ENCODE results near the gene SPATA6.
"Not testable (repeated sequence)": the region's sequence is repeated elsewhere in the genome, so short reads cannot be mapped to it uniquely, and the experiment has no call there.

Gene SPATA6

GRCh38 chr1:48435312-48436002, 36.5 kb downstream of the SPATA6 start:
- not testable (repeated sequence) for H3K36me3 Mint-ChIP-seq (ENCODE audit: low read depth); H3K4me3 Mint-ChIP-seq; H3K9me3 Mint-ChIP-seq; H3K27me3 Mint-ChIP-seq (ENCODE audit: low read depth); DNase-seq (ENCODE audit: low spot score); H3K27ac Mint-ChIP-seq; H3K4me1 Mint-ChIP-seq (ENCODE audit: low read depth)

- no peaks in the 10 kb centered on the region for H3K9me3 Mint-ChIP-seq
- H3K4me3 Mint-ChIP-seq: no peak overlapping the region
- H3K4me1 Mint-ChIP-seq (ENCODE audit: low read depth): no peaks in the 10 kb centered on the region
- H3K36me3 Mint-ChIP-seq (ENCODE audit: low read depth): no peaks in the 10 kb centered on the region
- no peak for DNase-seq (ENCODE audit: low spot score)
- no peaks in the 10 kb centered on the region for H3K27me3 Mint-ChIP-seq (ENCODE audit: low read depth)
- H3K27ac Mint-ChIP-seq: no peak overlapping the region
Measured at GRCh38 chr1:48430832-48431231, 41.2 kb downstream of the SPATA6 start.

- H3K4me1 Mint-ChIP-seq (ENCODE audit: low read depth): no peaks in the 10 kb centered on the region
- no peaks in the 10 kb centered on the region for H3K9me3 Mint-ChIP-seq
- H3K36me3 Mint-ChIP-seq (ENCODE audit: low read depth): no peaks in the 10 kb centered on the region
- H3K27me3 Mint-ChIP-seq (ENCODE audit: low read depth): no peaks in the 10 kb centered on the region
- H3K27ac Mint-ChIP-seq: no peak overlapping the region
- no peak overlapping the region for H3K4me3 Mint-ChIP-seq
- DNase-seq (ENCODE audit: low spot score): no peak
Measured at GRCh38 chr1:48422009-48422408, 50.0 kb downstream of the SPATA6 start.

- Mint-ChIP-seq H3K36me3 (ENCODE audit: low read depth) (no peaks in the 10 kb centered on the region), H3K4me3 (no peak overlapping the region), H3K4me1 (ENCODE audit: low read depth) (no peaks in the 10 kb centered on the region), H3K27me3 (ENCODE audit: low read depth) (no peaks in the 10 kb centered on the region), H3K9me3 (no peaks in the 10 kb centered on the region), H3K27ac (no peak overlapping the region)
- DNase-seq (ENCODE audit: low spot score): no peak
Measured at GRCh38 chr1:48418742-48419141, 53.3 kb downstream of the SPATA6 start.

GRCh38 chr1:48415050-48415449, 57.0 kb downstream of the SPATA6 start:
- no peak overlapping the region for H3K4me3 Mint-ChIP-seq
- no peaks in the 10 kb centered on the region for H3K27me3 Mint-ChIP-seq (ENCODE audit: low read depth)
- H3K4me1 Mint-ChIP-seq (ENCODE audit: low read depth): no peaks in the 10 kb centered on the region
- no peaks in the 10 kb centered on the region for H3K36me3 Mint-ChIP-seq (ENCODE audit: low read depth)
- no peak overlapping the region for H3K27ac Mint-ChIP-seq
- no peaks in the 10 kb centered on the region for H3K9me3 Mint-ChIP-seq
- DNase-seq (ENCODE audit: low spot score): no peak

GRCh38 chr1:48414264-48414663, 57.7 kb downstream of the SPATA6 start:
- Mint-ChIP-seq H3K36me3 (ENCODE audit: low read depth) (no peaks in the 10 kb centered on the region), H3K9me3 (no peaks in the 10 kb centered on the region), H3K4me3 (no peak overlapping the region), H3K27me3 (ENCODE audit: low read depth) (no peaks in the 10 kb centered on the region), H3K27ac (no peak overlapping the region), H3K4me1 (ENCODE audit: low read depth) (no peaks in the 10 kb centered on the region)
- no peak for DNase-seq (ENCODE audit: low spot score)

- H3K27me3 Mint-ChIP-seq (ENCODE audit: low read depth): no peaks in the 10 kb centered on the region
- no peaks in the 10 kb centered on the region for H3K4me1 Mint-ChIP-seq (ENCODE audit: low read depth)
- H3K36me3 Mint-ChIP-seq (ENCODE audit: low read depth): no peaks in the 10 kb centered on the region
- H3K9me3 Mint-ChIP-seq: no peaks in the 10 kb centered on the region
- DNase-seq (ENCODE audit: low spot score): no peak
- no peak overlapping the region for H3K4me3 Mint-ChIP-seq
- H3K27ac Mint-ChIP-seq: no peak overlapping the region
Measured at GRCh38 chr1:48405940-48406339, 66.1 kb downstream of the SPATA6 start.

- Mint-ChIP-seq H3K36me3 (ENCODE audit: low read depth) (no peaks in the 10 kb centered on the region), H3K4me1 (ENCODE audit: low read depth) (no peaks in the 10 kb centered on the region), H3K9me3 (no peaks in the 10 kb centered on the region), H3K27ac (no peak overlapping the region), H3K4me3 (no peak overlapping the region), H3K27me3 (ENCODE audit: low read depth) (no peaks in the 10 kb centered on the region)
- DNase-seq (ENCODE audit: low spot score): no peak
Measured at GRCh38 chr1:48405400-48405799, 66.6 kb downstream of the SPATA6 start.

GRCh38 chr1:48402599-48402998, 69.4 kb downstream of the SPATA6 start:
- Mint-ChIP-seq H3K4me3 (no peak overlapping the region), H3K36me3 (ENCODE audit: low read depth) (no peaks in the 10 kb centered on the region), H3K27me3 (ENCODE audit: low read depth) (no peaks in the 10 kb centered on the region), H3K9me3 (no peaks in the 10 kb centered on the region), H3K4me1 (ENCODE audit: low read depth) (no peaks in the 10 kb centered on the region), H3K27ac (no peak overlapping the region)
- no peak for DNase-seq (ENCODE audit: low spot score)

GRCh38 chr1:48396208-48396607, 75.8 kb downstream of the SPATA6 start:
- Mint-ChIP-seq H3K9me3 (no peaks in the 10 kb centered on the region), H3K4me3 (no peak overlapping the region), H3K4me1 (ENCODE audit: low read depth) (no peaks in the 10 kb centered on the region), H3K36me3 (ENCODE audit: low read depth) (no peaks in the 10 kb centered on the region), H3K27me3 (ENCODE audit: low read depth) (no peaks in the 10 kb centered on the region), H3K27ac (no peak overlapping the region)
- no peak for DNase-seq (ENCODE audit: low spot score)

- Mint-ChIP-seq H3K36me3 (ENCODE audit: low read depth) (no peaks in the 10 kb centered on the region), H3K4me3 (no peak overlapping the region), H3K4me1 (ENCODE audit: low read depth) (no peaks in the 10 kb centered on the region), H3K9me3 (no peaks in the 10 kb centered on the region), H3K27ac (no peak overlapping the region), H3K27me3 (ENCODE audit: low read depth) (no peaks in the 10 kb centered on the region)
- no peak for DNase-seq (ENCODE audit: low spot score)
Measured at GRCh38 chr1:48391926-48392325, 80.1 kb downstream of the SPATA6 start.

- H3K9me3 Mint-ChIP-seq: no peaks in the 10 kb centered on the region
Measured at GRCh38 chr1:48387409-48387808, 84.6 kb downstream of the SPATA6 start.

GRCh38 chr1:48374785-48375184, 97.2 kb downstream of the SPATA6 start:
- no peaks in the 10 kb centered on the region for H3K36me3 Mint-ChIP-seq (ENCODE audit: low read depth)
- no peaks in the 10 kb centered on the region for H3K27me3 Mint-ChIP-seq (ENCODE audit: low read depth)
- H3K27ac Mint-ChIP-seq: no peak overlapping the region
- peaks cover 22% of the 10 kb centered on the region for H3K9me3 Mint-ChIP-seq
- no peak for DNase-seq (ENCODE audit: low spot score)
- no peaks in the 10 kb centered on the region for H3K4me1 Mint-ChIP-seq (ENCODE audit: low read depth)
- H3K4me3 Mint-ChIP-seq: no peak overlapping the region

More at GRCh38 chr1:48387409-48387808, 84.6 kb downstream of the SPATA6 start:
- no peaks in the 10 kb centered on the region for H3K27me3 Mint-ChIP-seq (ENCODE audit: low read depth)
- no peaks in the 10 kb centered on the region for H3K4me1 Mint-ChIP-seq (ENCODE audit: low read depth)
- H3K36me3 Mint-ChIP-seq (ENCODE audit: low read depth): no peaks in the 10 kb centered on the region
- no peak overlapping the region for H3K4me3 Mint-ChIP-seq
- DNase-seq (ENCODE audit: low spot score): no peak
- no peak overlapping the region for H3K27ac Mint-ChIP-seq

- no peak for DNase-seq (ENCODE audit: low spot score)
- Mint-ChIP-seq H3K27me3 (ENCODE audit: low read depth) (no peaks in the 10 kb centered on the region), H3K4me1 (ENCODE audit: low read depth) (no peaks in the 10 kb centered on the region), H3K36me3 (ENCODE audit: low read depth) (no peaks in the 10 kb centered on the region), H3K9me3 (peaks cover 29% of the 10 kb centered on the region), H3K4me3 (no peak overlapping the region), H3K27ac (no peak overlapping the region)
Measured at GRCh38 chr1:48371598-48371997, 100.4 kb downstream of the SPATA6 start.

GRCh38 chr1:48362901-48363300, 109.1 kb downstream of the SPATA6 start:
- no peak for DNase-seq (ENCODE audit: low spot score)
- Mint-ChIP-seq H3K36me3 (ENCODE audit: low read depth) (no peaks in the 10 kb centered on the region), H3K27me3 (ENCODE audit: low read depth) (no peaks in the 10 kb centered on the region), H3K9me3 (peaks cover 5% of the 10 kb centered on the region), H3K4me3 (no peak overlapping the region), H3K4me1 (ENCODE audit: low read depth) (no peaks in the 10 kb centered on the region), H3K27ac (no peak overlapping the region)
